Mononuclear cell (primary cell): Measurements from ENCODE around the gene ZBTB49. TPM values are rescaled to one million over a fixed set of nuclear protein-coding genes. Genes with fewer than 3 reads are reported as not detected.
A peak's percentile ranks its signal among the peaks of the same experiment; 100 is the strongest.

Experiments
- H3K27me3 ChIP-seq: 2 replicates; pipeline ENCODE4 v1.6.0; 2011; ENCODE audit warnings: low read length, control low read depth; ENCODE audit not compliant: insufficient read depth
- H3K4me1 ChIP-seq: 2 replicates; pipeline ENCODE4 v1.5.1; 2011; ENCODE audit warnings: mild to moderate bottlenecking, low read length, control low read depth; ENCODE audit not compliant: insufficient read depth
- H3K4me3 ChIP-seq: 2 replicates; pipeline ENCODE4 v1.5.1; 2011; ENCODE audit warnings: mild to moderate bottlenecking, low read length, moderate library complexity
- H3K9me3 ChIP-seq: 2 replicates; pipeline ENCODE4 v1.5.1; 2011; ENCODE audit warnings: low read depth, mild to moderate bottlenecking, control low read depth, low read length
- total RNA-seq: library from RNA; depleted of rRNA; stranded (reverse); fragments of >200 nt; gene quantifications from one replicate; pipeline ENCODE4 v1.2.3, GENCODE V29; 2012

Gene ZBTB49
- total RNA-seq, 1 donor = 19.1 TPM

GRCh38 chr4:4267981-4268380 lies 22.1 kb upstream of the ZBTB49 start:
- Histone ChIP-seq H3K27me3 (no peaks in the 10 kb centered on the region), H3K9me3 (no peaks in the 10 kb centered on the region), H3K4me1 (peaks cover 55% of the 10 kb centered on the region), H3K4me3 (no peak overlapping the region)

- Histone ChIP-seq H3K27me3 (no peaks in the 10 kb centered on the region), H3K4me1 (peaks cover 55% of the 10 kb centered on the region), H3K4me3 (no peak overlapping the region), H3K9me3 (no peaks in the 10 kb centered on the region)
Observed at GRCh38 chr4:4268776-4269175, 21.3 kb upstream of the ZBTB49 start.

GRCh38 chr4:4269331-4269731 lies 20.7 kb upstream of the ZBTB49 start:
- Histone ChIP-seq H3K9me3 (no peaks in the 10 kb centered on the region), H3K4me3 (no peak overlapping the region), H3K4me1 (peaks cover 55% of the 10 kb centered on the region), H3K27me3 (no peaks in the 10 kb centered on the region)

- Histone ChIP-seq H3K9me3 (no peaks in the 10 kb centered on the region), H3K4me3 (no peak overlapping the region), H3K27me3 (no peaks in the 10 kb centered on the region), H3K4me1 (peaks cover 55% of the 10 kb centered on the region)
Observed at GRCh38 chr4:4269856-4270255, 20.2 kb upstream of the ZBTB49 start.

- Histone ChIP-seq H3K4me3 (no peak overlapping the region), H3K27me3 (no peaks in the 10 kb centered on the region), H3K9me3 (no peaks in the 10 kb centered on the region), H3K4me1 (peaks cover 55% of the 10 kb centered on the region)
Observed at GRCh38 chr4:4270529-4270928, 19.5 kb upstream of the ZBTB49 start.

- H3K27me3 ChIP-seq = no peaks in the 10 kb centered on the region
- peaks cover 48% of the 10 kb centered on the region for H3K4me1 ChIP-seq
- H3K9me3 ChIP-seq = no peaks in the 10 kb centered on the region
- H3K4me3 ChIP-seq = no peak overlapping the region
Observed at GRCh38 chr4:4271912-4272311, 18.1 kb upstream of the ZBTB49 start.

- H3K9me3 ChIP-seq = no peaks in the 10 kb centered on the region
- no peaks in the 10 kb centered on the region for H3K27me3 ChIP-seq
Observed at GRCh38 chr4:4274226-4274625, 15.8 kb upstream of the ZBTB49 start.

GRCh38 chr4:4277531-4277930 lies 12.5 kb upstream of the ZBTB49 start:
- H3K27me3 ChIP-seq = no peaks in the 10 kb centered on the region
- H3K4me1 ChIP-seq = no peaks in the 10 kb centered on the region

More at GRCh38 chr4:4274226-4274625, 15.8 kb upstream of the ZBTB49 start:
- H3K4me3 ChIP-seq = no peak overlapping the region
- H3K4me1 ChIP-seq = peaks cover 28% of the 10 kb centered on the region

GRCh38 chr4:4281787-4282186 lies 8.3 kb upstream of the ZBTB49 start:
- H3K4me3 ChIP-seq = no peak overlapping the region
- H3K4me1 ChIP-seq = peaks cover 4% of the 10 kb centered on the region
- no peaks in the 10 kb centered on the region for H3K27me3 ChIP-seq
- no peaks in the 10 kb centered on the region for H3K9me3 ChIP-seq

More at GRCh38 chr4:4277531-4277930, 12.5 kb upstream of the ZBTB49 start:
- no peaks in the 10 kb centered on the region for H3K9me3 ChIP-seq
- no peak overlapping the region for H3K4me3 ChIP-seq

- no peaks in the 10 kb centered on the region for H3K9me3 ChIP-seq
- no peak overlapping the region for H3K4me3 ChIP-seq
- H3K27me3 ChIP-seq = no peaks in the 10 kb centered on the region
- H3K4me1 ChIP-seq = peaks cover 19% of the 10 kb centered on the region
Observed at GRCh38 chr4:4284827-4285618, 5.0 kb upstream of the ZBTB49 start.

- Histone ChIP-seq H3K4me3 (no peak overlapping the region), H3K4me1 (peaks cover 33% of the 10 kb centered on the region), H3K27me3 (no peaks in the 10 kb centered on the region), H3K9me3 (no peaks in the 10 kb centered on the region)
Observed at GRCh38 chr4:4288098-4288497, 2.0 kb upstream of the ZBTB49 start.

GRCh38 chr4:4289055-4289454 lies 996 bp upstream of the ZBTB49 start:
- Histone ChIP-seq H3K9me3 (no peaks in the 10 kb centered on the region), H3K4me1 (peaks cover 33% of the 10 kb centered on the region), H3K4me3 (peak overlapping the region; percentile 95), H3K27me3 (no peaks in the 10 kb centered on the region)

- Histone ChIP-seq H3K27me3 (no peaks in the 10 kb centered on the region), H3K4me1 (peaks cover 33% of the 10 kb centered on the region), H3K4me3 (peak overlapping the region; percentile 95), H3K9me3 (no peaks in the 10 kb centered on the region)
Observed at GRCh38 chr4:4289597-4289940, 482 bp upstream of the ZBTB49 start.

GRCh38 chr4:4293279-4293678 lies 3.2 kb downstream of the ZBTB49 start:
- Histone ChIP-seq H3K4me3 (no peak overlapping the region), H3K27me3 (no peaks in the 10 kb centered on the region), H3K4me1 (peaks cover 28% of the 10 kb centered on the region), H3K9me3 (no peaks in the 10 kb centered on the region)

GRCh38 chr4:4296283-4296846 lies 6.3 kb downstream of the ZBTB49 start:
- H3K9me3 ChIP-seq = no peaks in the 10 kb centered on the region
- H3K27me3 ChIP-seq = no peaks in the 10 kb centered on the region
- no peak overlapping the region for H3K4me3 ChIP-seq
- peaks cover 2% of the 10 kb centered on the region for H3K4me1 ChIP-seq

GRCh38 chr4:4299006-4299405 lies 9.0 kb downstream of the ZBTB49 start:
- no peaks in the 10 kb centered on the region for H3K27me3 ChIP-seq
- no peaks in the 10 kb centered on the region for H3K4me1 ChIP-seq
- H3K9me3 ChIP-seq = no peaks in the 10 kb centered on the region
- H3K4me3 ChIP-seq = no peak overlapping the region
